Omental fat pad (tissue), 4 donors: ENCODE results near the gene ZDHHC4. TPM values are rescaled to one million over a fixed set of nuclear protein-coding genes. Genes with fewer than 3 reads are reported as not detected.

Source experiments
- ATAC-seq: fragments of 150-250 bp; one replicate; pipeline ENCODE4 v1.9.1; 2016; ENCODE audit warnings: mild to moderate bottlenecking, moderate library complexity; ENCODE audit not compliant: low FRiP score
- DNase-seq: peaks from one replicate; pipeline ENCODE4 v3.0.0-alpha.2; 2019; ENCODE audit warnings: low spot score
- CTCF ChIP-seq, 3 donors: fragments of 450-650 bp; IDR thresholded peaks; one replicate each; pipeline ENCODE4 v1.5.1; 2016 to 2017; ENCODE audit warnings: antibody characterized with exemption in 3 of 3, mild to moderate bottlenecking in 3 of 3, moderate library complexity in 2 of 3
- total RNA-seq, 4 donors: library from RNA; depleted of rRNA; stranded (reverse); fragments of >200 nt; gene quantifications; one replicate each; pipeline ENCODE4 v1.1.0, GENCODE V29; 2016

Gene ZDHHC4
- total RNA-seq, 4 donors from 2014 or later = 30.6 to 52.3 (median 42.3) TPM

GRCh38 chr7:6533893-6534495 is 43.3 kb upstream of the ZDHHC4 start:
- ATAC-seq = no peak
- no peak for DNase-seq
- TF ChIP-seq CTCF (IDR thresholded peaks at IDR 0.05) = no peak

- ATAC-seq (peak; percentile 37), DNase-seq (no peak)
- TF ChIP-seq CTCF (IDR thresholded peaks at IDR 0.05) = no peak
Observed at GRCh38 chr7:6536262-6537260, 40.7 kb upstream of the ZDHHC4 start.

- ATAC-seq = no peak
- no peak for TF ChIP-seq CTCF (IDR thresholded peaks at IDR 0.05)
- no peak for DNase-seq
Observed at GRCh38 chr7:6542368-6542767, 34.9 kb upstream of the ZDHHC4 start.

- no peak for ATAC-seq
- no peak for DNase-seq
- no peak for TF ChIP-seq CTCF (IDR thresholded peaks at IDR 0.05)
Observed at GRCh38 chr7:6545398-6546126, 31.7 kb upstream of the ZDHHC4 start.

GRCh38 chr7:6546498-6547251 is 30.6 kb upstream of the ZDHHC4 start:
- no peak for ATAC-seq
- DNase-seq = no peak
- TF ChIP-seq CTCF (IDR thresholded peaks at IDR 0.05) = no peak

- ATAC-seq (no peak), DNase-seq (no peak)
- no peak for TF ChIP-seq CTCF (IDR thresholded peaks at IDR 0.05)
Observed at GRCh38 chr7:6547400-6547799, 29.9 kb upstream of the ZDHHC4 start.
